GM19238 (cell line): ENCODE measurements around the gene TMEM50A.
"Not testable (repeated sequence)": the region's sequence is repeated elsewhere in the genome, so short reads cannot be mapped to it uniquely, and the experiment has no call there.

Experiments
- DNase-seq: peaks from one replicate; pipeline ENCODE4 v3.0.0; 2011; ENCODE audit warnings: low spot score; ENCODE audit not compliant: insufficient read length

TMEM50A gene

DNA sequence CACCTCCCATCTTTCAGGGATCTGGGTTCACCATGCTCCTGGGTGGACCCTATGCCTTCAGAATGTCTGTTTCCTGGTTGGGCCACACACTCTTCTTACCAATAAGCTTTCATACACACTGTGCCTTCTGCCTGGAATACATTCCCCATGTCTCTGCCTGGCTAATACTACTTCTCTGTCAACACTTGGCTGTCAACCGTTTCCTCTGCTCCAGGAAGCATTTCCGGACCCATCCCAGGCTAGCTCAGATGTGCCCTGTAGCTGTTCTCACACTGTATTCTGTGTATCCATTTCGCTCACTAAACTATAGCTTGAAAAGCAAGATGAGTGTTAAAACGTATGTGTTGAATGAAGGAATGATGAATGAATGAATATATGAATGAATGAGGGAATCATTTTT is 49.0 kb downstream of the TMEM50A start:
- not testable (repeated sequence) for DNase-seq

DNA sequence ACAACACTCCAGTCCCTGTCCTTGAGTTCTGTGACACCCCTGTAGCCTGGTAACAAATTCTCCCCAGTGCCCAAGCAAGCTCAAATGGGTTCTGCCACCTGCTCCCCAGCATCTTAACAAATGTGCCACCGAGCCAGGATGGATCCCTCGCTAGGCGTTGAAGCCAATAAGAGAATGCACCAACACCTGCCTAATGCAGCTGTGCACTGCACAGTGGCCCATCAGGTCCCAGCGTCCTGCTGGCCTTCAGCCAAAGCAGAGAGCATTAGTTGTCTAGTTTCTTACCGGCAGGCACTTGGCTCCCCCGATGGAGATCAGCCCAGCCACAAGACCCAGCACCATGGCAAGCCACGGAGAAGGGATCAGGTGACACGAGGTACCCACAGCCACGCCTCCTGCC is 50.6 kb downstream of the TMEM50A start:
- not testable (repeated sequence) for DNase-seq

GRCh38 chr1:25389721-25390120 is 51.6 kb downstream of the TMEM50A start:
- not testable (repeated sequence) for DNase-seq

- no peak for DNase-seq
Measured at GRCh38 chr1:25392841-25393240, 54.7 kb downstream of the TMEM50A start.

DNA sequence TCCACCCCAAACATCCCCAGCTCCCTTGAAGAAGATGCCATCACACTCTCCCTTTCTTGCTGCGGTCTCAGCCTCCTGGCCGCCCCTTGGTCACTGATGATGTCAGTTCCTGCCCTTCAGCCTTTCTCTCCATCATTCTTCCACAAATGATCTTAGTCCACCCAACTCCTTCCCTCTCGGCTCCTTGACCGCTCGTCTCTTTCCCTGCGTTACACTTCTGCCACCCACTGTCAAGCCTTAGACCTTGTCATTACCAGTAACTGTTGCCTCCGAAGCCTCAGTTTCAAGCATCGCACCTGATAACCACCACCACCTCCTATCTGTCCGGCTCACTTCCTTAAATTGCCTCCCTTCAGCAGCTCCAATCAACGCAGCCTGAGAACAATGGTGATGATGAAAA is 59.4 kb downstream of the TMEM50A start:
- not testable (repeated sequence) for DNase-seq

DNA sequence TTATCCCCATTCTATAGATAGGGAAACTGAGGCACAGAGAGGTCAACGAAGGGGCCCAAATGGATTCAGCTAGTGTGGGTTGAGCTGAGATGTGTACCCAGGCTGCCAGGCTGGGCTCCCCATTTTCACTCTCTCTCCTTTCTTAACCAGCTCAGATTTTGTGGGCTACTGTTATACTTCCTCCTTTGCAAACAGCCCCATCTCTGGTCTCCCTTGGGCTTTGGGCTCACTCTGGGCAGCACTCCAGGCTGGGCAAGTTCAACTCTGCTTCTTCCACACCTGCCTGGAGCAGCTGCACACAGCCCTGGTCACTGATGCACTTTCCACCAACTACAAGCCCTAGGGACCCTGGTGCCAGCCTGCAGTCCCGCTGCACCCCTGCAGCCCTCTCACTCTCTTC is 59.9 kb downstream of the TMEM50A start:
- not testable (repeated sequence) for DNase-seq

GRCh38 chr1:25402947-25403803 is 65.0 kb downstream of the TMEM50A start:
- not testable (repeated sequence) for DNase-seq

- not testable (repeated sequence) for DNase-seq
Measured at GRCh38 chr1:25405731-25406305, 67.7 kb downstream of the TMEM50A start.

GRCh38 chr1:25409641-25410427 is 71.7 kb downstream of the TMEM50A start:
- not testable (repeated sequence) for DNase-seq
